Esophagus (tissue), 2 donors: ENCODE data around the gene ZNF768. TPM values are rescaled to one million over a fixed set of nuclear protein-coding genes. Genes with fewer than 3 reads are reported as not detected.

Experiments used
- H3K27ac ChIP-seq, 2 donors: one replicate each; pipeline ENCODE4 v1.5.1; 2013; ENCODE audit warnings: low read depth in 2 of 2, mild to moderate bottlenecking in 2 of 2, inconsistent platforms in 1 of 2, low read length in 1 of 2, moderate library complexity in 1 of 2
- H3K27me3 ChIP-seq, 2 donors: one replicate each; pipeline ENCODE4 v1.6.1; 2013; ENCODE audit warnings: low read length in 2 of 2, control low read depth in 1 of 2, mild to moderate bottlenecking in 1 of 2; ENCODE audit not compliant: insufficient read depth in 2 of 2, control insufficient read depth in 1 of 2
- H3K36me3 ChIP-seq, 2 donors: one replicate each; pipeline ENCODE4 v1.6.1; 2013; ENCODE audit warnings: low read length in 1 of 2; ENCODE audit not compliant: control insufficient read depth in 2 of 2, insufficient read depth in 2 of 2
- H3K4me1 ChIP-seq, 2 donors: one replicate each; pipeline ENCODE4 v1.6.1; 2013; ENCODE audit warnings: low read length in 1 of 2; ENCODE audit not compliant: control insufficient read depth in 2 of 2, insufficient read depth in 2 of 2
- H3K4me3 ChIP-seq, 2 donors: one replicate each; pipeline ENCODE4 v1.5.1; 2013; ENCODE audit warnings: low read length in 2 of 2, mild to moderate bottlenecking in 2 of 2, low read depth in 1 of 2, moderate library complexity in 1 of 2
- H3K9me3 ChIP-seq, 2 donors: one replicate each; pipeline ENCODE4 v1.6.1; 2013; ENCODE audit warnings: mild to moderate bottlenecking in 2 of 2, low read depth in 1 of 2, low read length in 1 of 2, moderate library complexity in 1 of 2; ENCODE audit not compliant: control insufficient read depth in 2 of 2, insufficient read depth in 1 of 2
- WGBS, 2 donors: extraction: QIAGEN DNeasy Blood & Tissue Kit; methylation state at CpG; one replicate each; pipeline ENCODE4 v1.1.7; 2013; 5-methylcytosine and 5-hydroxymethylcytosine counted together
- polyA plus RNA-seq, 2 donors: library from polyadenylated mRNA; stranded (reverse); fragments of 200-250 nt; gene quantifications; one replicate each; pipeline ENCODE4 v1.2.3, GENCODE V29; 2013
- donor health status: healthy with polysubstance abuse.
- donor health status: Bipolar disorder and iron deficiency.

ZNF768 gene
- polyA plus RNA-seq, 2 donors: 15.2 to 29.4 TPM

DNA sequence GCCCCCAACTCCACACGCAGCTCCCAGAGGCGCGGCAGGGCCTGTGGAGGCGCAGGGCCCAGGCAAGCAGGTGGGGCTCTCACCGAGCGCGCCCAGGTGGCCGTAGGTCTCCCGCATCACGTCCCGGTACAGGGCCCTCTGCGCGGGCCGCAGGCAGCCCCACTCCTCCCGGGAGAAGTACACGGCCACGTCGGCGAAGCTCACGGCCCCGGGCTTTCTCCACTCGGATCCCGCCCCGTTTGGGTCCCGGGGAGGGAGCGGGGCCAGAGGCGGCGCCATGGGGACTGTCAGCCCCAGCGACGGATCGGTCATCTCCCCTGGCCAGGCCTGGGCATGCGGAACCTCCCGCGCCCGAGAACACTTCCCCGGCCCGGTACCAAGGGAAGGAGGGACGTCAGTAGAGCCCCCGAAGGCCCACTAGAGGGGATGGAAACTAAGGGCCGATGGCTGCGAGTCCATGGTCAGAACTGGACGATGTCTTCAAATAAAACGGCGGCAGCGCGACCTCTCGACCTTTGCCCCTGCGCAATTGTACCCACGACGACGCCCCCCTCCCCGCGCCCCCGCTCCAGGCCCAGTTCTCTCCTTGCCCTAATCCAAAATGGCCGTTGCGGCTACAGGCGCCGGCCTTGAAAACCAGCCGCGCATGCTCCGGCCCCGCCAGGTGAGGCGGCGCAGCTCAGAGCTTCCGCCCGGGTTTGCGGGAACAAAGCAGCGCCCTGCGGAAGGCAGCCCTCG, 8.2 kb upstream of the ZNF768 start, which contains the start of gene ZNF747:
TSS of gene ZNF747 (minus strand) at position 491 of the 738 bp plus-strand sequence. CDS start at position 312, 179 bp downstream.
- Histone ChIP-seq H3K27me3 (no peaks in the 10 kb centered on the region), H3K4me1 (peaks cover 5% of the 10 kb centered on the region in 2 donors), H3K36me3 (peaks cover 9 to 13% of the 10 kb centered on the region in 2 donors), H3K4me3 (peak within 1 kb of the TSS; percentile 66 to 71), H3K27ac (peak within 1 kb of the TSS; percentile 87 to 90), H3K9me3 (no peaks in the 10 kb centered on the region)
- WGBS, 2 donors: 0% methylated on average over 65 to 70 of the region's 70 CpGs

DNA sequence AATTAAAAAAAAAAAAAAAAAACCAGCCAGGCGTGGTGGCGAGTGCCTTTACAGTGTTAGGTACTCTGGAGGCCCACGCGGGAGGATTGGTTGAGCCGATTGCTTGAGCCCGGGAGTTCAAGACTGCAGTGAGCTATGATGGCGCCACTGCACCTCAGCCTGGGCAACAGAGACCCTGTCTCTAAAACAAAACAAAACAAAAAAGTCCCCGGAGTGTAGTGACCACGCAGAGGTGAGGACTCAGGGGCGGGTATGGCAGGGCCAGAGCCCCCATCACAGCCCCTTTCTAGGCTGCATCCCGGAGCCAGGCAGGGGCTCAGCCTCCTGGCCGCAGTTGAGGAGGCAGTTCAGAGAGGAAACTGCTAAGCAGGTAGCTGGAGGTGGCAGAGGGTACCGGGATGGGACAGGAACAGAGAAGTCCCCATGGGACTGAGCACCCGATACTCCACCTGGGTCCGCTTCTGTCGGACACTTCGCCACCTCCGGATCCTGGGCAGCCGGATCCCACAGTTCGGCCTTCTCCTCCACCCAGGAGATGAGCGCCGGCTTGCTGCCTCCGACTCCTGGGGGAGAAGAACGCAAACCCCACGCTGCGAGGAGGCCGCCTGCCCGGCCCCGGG, 7.5 kb upstream of the ZNF768 start:
- Histone ChIP-seq H3K27me3 (no peaks in the 10 kb centered on the region), H3K36me3 (peaks cover 9 to 13% of the 10 kb centered on the region in 2 donors), H3K9me3 (no peaks in the 10 kb centered on the region), H3K4me1 (peaks cover 9% of the 10 kb centered on the region in 2 donors), H3K27ac (peak overlapping the region; percentile 87 to 90), H3K4me3 (peak overlapping the region; percentile 66 to 71)
- 12% methylated on average over 29 of the region's 29 CpGs for WGBS, 2 donors

DNA sequence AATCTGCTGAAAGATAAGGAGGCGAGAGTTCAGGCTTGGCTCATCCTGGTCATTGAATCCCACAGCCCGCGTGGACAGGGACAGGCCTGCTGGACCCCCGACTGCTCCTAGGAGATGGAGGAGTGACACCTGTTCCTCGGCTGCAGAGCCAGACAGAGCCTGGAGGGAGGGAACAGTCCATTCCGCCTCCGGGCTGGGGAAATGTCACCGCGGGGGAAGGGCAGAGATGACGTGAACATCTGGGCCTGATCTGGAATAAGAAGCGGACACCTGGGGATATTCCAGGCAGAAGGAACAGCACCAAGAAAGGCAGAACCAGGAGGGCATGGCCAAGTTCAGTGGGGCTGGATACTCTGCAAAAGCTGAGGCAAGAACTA, 6.8 kb upstream of the ZNF768 start:
- H3K9me3 ChIP-seq: no peaks in the 10 kb centered on the region
- H3K27me3 ChIP-seq: no peaks in the 10 kb centered on the region
- peaks cover 9 to 13% of the 10 kb centered on the region in 2 donors for H3K36me3 ChIP-seq
- no peak overlapping the region for H3K27ac ChIP-seq
- H3K4me1 ChIP-seq: peaks cover 9 to 12% of the 10 kb centered on the region in 2 donors
- H3K4me3 ChIP-seq: no peak overlapping the region
- WGBS, 2 donors: 68 to 72% methylated on average over 11 of the region's 11 CpGs

DNA sequence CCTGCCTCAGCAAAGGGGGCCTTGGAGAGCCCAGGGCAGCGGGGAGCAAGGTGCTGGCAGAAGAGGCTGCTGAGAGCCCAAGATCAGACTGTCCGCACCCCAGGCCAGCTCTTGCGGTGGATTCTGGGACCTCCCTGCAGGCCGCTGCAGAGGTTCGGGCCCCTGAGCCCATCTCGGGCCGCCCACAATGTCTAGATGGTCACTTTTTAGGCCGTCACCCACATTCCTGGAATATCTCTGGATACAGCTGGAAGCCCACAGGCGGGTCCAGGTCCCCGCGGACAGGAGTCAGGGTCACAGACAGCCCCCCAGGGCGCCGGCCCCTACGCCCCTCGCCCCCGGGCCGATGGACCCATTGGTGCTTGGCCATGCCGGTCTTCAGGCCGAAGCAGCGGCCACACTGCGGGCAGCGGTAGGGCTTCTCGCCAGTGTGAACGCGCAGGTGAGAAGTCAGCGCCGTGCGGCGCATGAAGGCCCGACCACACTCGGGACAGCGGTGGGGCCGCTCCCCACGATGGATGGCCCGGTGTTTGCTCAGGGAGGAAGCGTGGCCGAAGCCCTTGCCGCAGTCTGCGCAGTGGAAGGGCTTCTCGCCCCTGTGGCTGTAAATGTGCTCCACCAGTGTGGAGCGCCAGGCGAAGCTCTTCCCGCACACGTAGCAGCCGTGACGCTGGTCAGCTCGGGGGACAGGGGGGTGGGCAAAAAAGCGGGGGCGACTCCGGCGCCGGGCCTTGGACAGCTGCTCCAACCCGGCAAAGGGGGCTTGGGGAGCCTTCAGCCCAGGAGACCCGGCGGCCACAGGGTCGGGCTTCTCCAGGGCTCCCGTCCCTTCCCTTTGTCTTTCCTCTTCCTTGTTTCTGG, 6.1 kb upstream of the ZNF768 start:
- Histone ChIP-seq H3K9me3 (no peaks in the 10 kb centered on the region), H3K27ac (no peak overlapping the region), H3K4me1 (peaks cover 9 to 12% of the 10 kb centered on the region in 2 donors), H3K4me3 (no peak overlapping the region), H3K27me3 (no peaks in the 10 kb centered on the region), H3K36me3 (peaks cover 9 to 13% of the 10 kb centered on the region in 2 donors)
- 93 to 95% methylated on average over 56 to 57 of the region's 57 CpGs for WGBS, 2 donors

DNA sequence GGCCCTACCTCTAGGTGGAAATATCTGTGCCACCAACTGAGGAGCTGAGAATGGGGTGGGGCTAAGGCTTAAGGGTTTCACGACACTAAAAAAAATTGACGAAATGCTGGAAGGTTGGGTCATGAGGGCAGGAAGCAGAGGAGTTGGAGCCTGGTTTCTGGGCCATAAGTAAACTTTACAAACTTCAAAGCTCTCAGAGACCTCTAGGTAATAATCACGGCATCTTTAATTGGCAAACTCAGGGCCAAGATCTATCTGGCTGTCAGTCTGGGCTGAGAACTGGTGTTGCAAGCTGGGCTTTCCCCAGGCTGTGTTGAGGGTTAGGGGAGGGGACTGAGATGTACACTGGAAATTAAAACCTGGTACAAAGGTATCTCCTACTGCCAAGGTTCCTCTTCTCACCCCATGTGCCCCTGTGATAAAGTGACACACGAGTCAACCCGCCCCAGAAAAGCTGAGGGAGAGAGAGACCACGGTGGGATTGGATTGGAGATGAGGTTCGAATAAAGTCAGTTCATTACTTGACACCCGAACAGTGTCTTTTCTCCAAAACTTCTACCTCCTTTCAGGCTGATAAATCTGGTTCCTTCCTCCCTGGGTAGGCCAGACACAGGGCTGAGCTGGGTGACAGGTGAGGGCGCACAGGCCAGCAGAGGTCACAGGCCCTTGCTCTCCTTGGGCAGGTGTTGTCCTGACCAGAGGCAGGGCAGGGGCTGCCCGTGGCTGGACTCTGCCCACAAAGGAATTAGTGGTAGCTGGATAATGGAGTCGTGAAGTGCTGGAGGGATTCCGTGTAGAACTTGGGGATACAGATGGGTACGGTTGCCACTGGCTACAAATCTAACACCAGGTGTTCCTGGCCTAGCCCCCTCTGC, 4.0 kb upstream of the ZNF768 start:
- Histone ChIP-seq H3K36me3 (peaks cover 9 to 13% of the 10 kb centered on the region in 2 donors), H3K27ac (peak overlapping the region in 1 of 2 donors; percentile 34), H3K4me3 (no peak overlapping the region), H3K27me3 (no peaks in the 10 kb centered on the region), H3K4me1 (peaks cover 9 to 12% of the 10 kb centered on the region in 2 donors), H3K9me3 (no peaks in the 10 kb centered on the region)
- WGBS, 2 donors: 71 to 76% methylated on average over 13 of the region's 13 CpGs

DNA sequence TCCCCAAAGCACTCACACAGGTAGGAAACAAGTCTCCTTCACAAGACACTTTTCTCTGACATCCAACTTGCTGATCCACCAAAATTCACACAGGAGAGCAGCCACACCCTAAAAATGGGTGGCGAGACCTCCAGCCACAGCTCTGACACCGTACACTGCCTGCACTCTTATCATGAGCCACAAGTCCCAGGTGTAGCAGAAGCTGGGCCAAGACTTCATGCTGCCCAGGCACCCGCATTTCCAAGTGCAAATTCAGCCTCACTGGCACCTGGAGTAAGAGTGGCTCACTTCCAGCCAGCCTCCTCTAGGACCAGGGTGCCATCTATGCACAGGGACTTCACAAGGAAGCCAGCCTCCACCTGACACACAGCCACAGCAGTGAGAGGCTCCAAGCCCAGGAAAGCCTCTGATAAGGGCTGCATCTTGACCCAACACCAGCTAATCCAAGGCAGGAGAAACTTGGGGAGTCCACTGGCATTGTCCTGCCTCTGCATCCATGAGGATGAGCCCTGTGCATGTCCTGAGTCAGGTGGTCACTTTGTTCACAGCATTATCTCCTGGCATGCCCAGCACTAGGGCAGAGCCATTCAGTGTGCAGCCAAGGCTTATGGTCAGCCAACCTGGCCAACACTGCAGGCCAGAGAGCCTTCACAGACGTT, 2.6 kb upstream of the ZNF768 start:
- H3K27me3 ChIP-seq: no peaks in the 10 kb centered on the region
- peak overlapping the region in 1 of 2 donors; percentile 14 for H3K27ac ChIP-seq
- 69 to 72% methylated on average over 4 of the region's 4 CpGs for WGBS, 2 donors
- H3K4me3 ChIP-seq: no peak overlapping the region
- H3K36me3 ChIP-seq: peaks cover 9 to 19% of the 10 kb centered on the region in 2 donors
- peaks cover 9 to 15% of the 10 kb centered on the region in 2 donors for H3K4me1 ChIP-seq
- H3K9me3 ChIP-seq: no peaks in the 10 kb centered on the region

DNA sequence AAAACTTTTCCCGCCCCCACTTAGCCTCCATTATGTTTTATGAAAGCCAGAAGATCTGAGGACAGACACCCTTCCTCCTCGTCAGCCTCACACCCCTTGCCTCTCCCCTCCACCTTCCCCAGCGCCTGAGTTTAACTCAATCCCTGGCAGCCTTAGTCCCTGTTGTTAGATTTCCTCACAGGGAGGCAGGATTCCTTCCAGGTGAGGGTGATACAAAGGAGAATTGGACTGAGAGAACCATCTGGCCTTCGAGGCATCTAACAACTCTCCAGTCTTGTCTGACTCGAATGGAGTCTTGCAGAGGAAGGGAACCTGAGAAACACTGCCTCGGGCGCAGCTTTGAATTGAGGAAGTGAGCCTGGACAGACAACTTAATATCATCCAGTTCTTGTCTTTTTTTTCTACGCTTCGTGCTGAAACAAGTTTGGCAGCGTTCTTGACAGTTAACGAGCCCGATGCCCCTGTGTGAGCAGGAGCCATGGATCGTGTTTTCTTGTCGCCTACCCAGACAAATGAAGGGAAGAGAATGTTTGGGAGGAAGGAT, 1.3 kb upstream of the ZNF768 start:
- Histone ChIP-seq H3K36me3 (peaks cover 9 to 18% of the 10 kb centered on the region in 2 donors), H3K27ac (peak overlapping the region; percentile 96 to 98), H3K27me3 (no peaks in the 10 kb centered on the region), H3K4me3 (peak overlapping the region; percentile 60 to 76), H3K9me3 (no peaks in the 10 kb centered on the region), H3K4me1 (peaks cover 4 to 11% of the 10 kb centered on the region in 2 donors)
- 11 to 14% methylated on average over 14 of the region's 14 CpGs for WGBS, 2 donors

DNA sequence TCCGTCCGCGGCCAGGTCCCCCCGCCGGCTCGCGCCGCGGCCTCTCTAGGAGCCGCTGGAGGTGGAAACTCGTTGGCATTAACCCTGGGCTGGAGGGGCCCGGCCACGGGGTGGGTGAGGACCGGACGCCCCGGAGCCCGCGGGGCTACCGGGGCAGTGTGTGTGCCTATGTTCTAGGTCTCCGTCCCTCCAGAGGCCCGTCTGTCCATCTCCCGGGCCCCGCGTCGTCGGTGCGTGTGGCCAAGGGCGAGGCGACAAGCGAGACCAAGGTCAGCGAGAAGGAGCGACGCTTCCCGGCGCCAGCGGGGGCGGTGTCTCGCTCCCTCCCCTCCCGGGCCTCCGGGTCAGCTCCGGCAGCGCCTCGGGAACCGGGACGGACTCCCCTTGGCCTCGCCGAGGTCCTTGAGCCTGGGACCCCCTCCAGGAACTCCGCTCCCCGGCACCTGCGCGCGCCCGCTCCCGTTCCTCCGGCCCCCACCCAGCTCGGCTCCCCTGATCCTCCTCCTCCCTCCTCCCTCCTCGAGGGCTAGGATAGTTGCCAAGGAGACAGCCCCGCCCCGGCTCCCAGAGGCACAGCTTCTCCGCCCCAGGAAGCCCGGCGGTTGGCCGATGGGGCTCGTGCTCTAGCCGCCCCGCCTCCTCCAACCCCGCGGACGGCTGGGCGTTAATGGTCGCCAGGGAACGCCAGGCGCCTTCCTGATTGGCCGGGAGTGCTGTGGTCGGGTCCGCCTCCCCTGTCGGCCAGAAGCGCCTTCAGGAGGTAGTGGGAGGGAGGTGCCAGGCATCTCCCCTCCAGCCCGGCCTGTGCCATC, 663 bp upstream of the ZNF768 start:
- H3K36me3 ChIP-seq: peaks cover 4 to 11% of the 10 kb centered on the region in 2 donors
- H3K27ac ChIP-seq: peak overlapping the region; percentile 96 to 98
- H3K4me1 ChIP-seq: peaks cover 4 to 12% of the 10 kb centered on the region in 2 donors
- H3K27me3 ChIP-seq: no peaks in the 10 kb centered on the region
- peak overlapping the region; percentile 60 to 76 for H3K4me3 ChIP-seq
- no peaks in the 10 kb centered on the region for H3K9me3 ChIP-seq
- 0 to 1% methylated on average over 65 to 79 of the region's 79 CpGs for WGBS, 2 donors
